K562 (cell line): ENCODE results near the gene KIAA0513. TPM values are rescaled to one million over a fixed set of nuclear protein-coding genes. Genes with fewer than 3 reads are reported as not detected.

Source experiments
- ATAC-seq: fragments of 200-7000 bp; cut with Tn5 transposase; 3 replicates; pipeline ENCODE4 v1.9.1; 2020; ENCODE audit warnings: moderate library complexity
- BruUV-seq: library from RNA; stranded (reverse); fragments of 400-500 nt; replicated peaks from 2 replicates; lab custom pipeline; 2021; lab: Mats Ljungman, UMichigan
- CTCF ChIA-PET: fragments of 300-600 bp; formaldehyde crosslinking; extraction: SDS; loops from one replicate; lab custom pipeline; 2021; ENCODE audit warnings: low intra/inter-chr PET ratio; lab: Yijun Ruan, JAX
- POLR2A ChIA-PET: fragments of 300-600, 350-650 bp; sonication (Branson Sonifier 250); formaldehyde crosslinking; extraction: SDS; loops from one replicate; lab custom pipeline; 2021; ENCODE audit warnings: antibody characterized with exemption, inconsistent platforms; lab: Yijun Ruan, JAX
- DNase-seq, 4 experiments: peaks; one replicate each; pipeline versions ENCODE4 v3.0.0 to v3.0.0-alpha.2; 2011 to 2018; ENCODE audit warnings: low spot score in 3 of 4, mixed read lengths in 3 of 4; ENCODE audit errors: extremely low read depth in 1 of 4
- FAIRE-seq: peaks from 2 replicates; lab custom pipeline; 2011; peaks lifted over from hg19 to GRCh38; lab: Jason Lieb, UNC
- H2AFZ ChIP-seq: 2 replicates; pipeline ENCODE4 v1.6.0; 2011; ENCODE audit warnings: low read depth, low read length, control low read depth, inconsistent platforms
- H3K27ac ChIP-seq: fragments of 200-600 bp; 3 replicates; pipeline ENCODE4 v1.8.0; 2011; ENCODE audit warnings: low read depth, mild to moderate bottlenecking, control low read depth, inconsistent platforms, low read length, moderate library complexity, mixed read lengths; ENCODE audit errors: extremely low read depth
- H3K27me3 ChIP-seq, 2 experiments: fragments of 300-600 bp in 1 of 2; 2 replicates in 1 of 2; 3 replicates in 1 of 2; pipeline versions ENCODE4 v1.6.0 to v1.8.0; 2011; ENCODE audit warnings: inconsistent platforms in 2 of 2, low read length in 2 of 2, mild to moderate bottlenecking in 1 of 2, mixed read lengths in 1 of 2, moderate library complexity in 1 of 2; ENCODE audit not compliant: control insufficient read depth in 2 of 2, insufficient read depth in 2 of 2
- H3K36me3 ChIP-seq: fragments of 300-600 bp; 3 replicates; pipeline ENCODE4 v1.8.0; 2011; ENCODE audit warnings: mild to moderate bottlenecking, low read length, inconsistent platforms; ENCODE audit not compliant: control insufficient read depth, insufficient read depth
- H3K4me1 ChIP-seq, 2 experiments: fragments of 200-600 bp in 1 of 2; replicated peaks in 1 of 2; 2 replicates in 1 of 2; 3 replicates in 1 of 2; pipeline versions ENCODE4 v1.5.1 to v1.8.0; 2011; ENCODE audit warnings: inconsistent platforms in 2 of 2, low read length in 2 of 2, mild to moderate bottlenecking in 1 of 2, mixed read lengths in 1 of 2, moderate library complexity in 1 of 2; ENCODE audit not compliant: control insufficient read depth in 2 of 2, insufficient read depth in 2 of 2
- H3K4me2 ChIP-seq: 2 replicates; pipeline ENCODE4 v1.6.1; 2011; ENCODE audit warnings: low read length, control low read depth, inconsistent platforms, mixed read lengths; ENCODE audit not compliant: insufficient read depth
- H3K4me3 ChIP-seq: fragments of 200-600 bp; sonication (generic), shearing (Covaris generic); 2 replicates; pipeline ENCODE4 v1.5.1; 2016; ENCODE audit warnings: control low read depth, inconsistent platforms
- H3K79me2 ChIP-seq: fragments of 200-600 bp; 3 replicates; pipeline ENCODE4 v1.8.0; 2011; ENCODE audit warnings: low read length, inconsistent platforms; ENCODE audit not compliant: control insufficient read depth, insufficient read depth
- H3K9ac ChIP-seq, 2 experiments: 2 replicates each; pipeline versions ENCODE4 v1.6.0 to v1.6.1; 2011; ENCODE audit warnings: low read depth in 2 of 2, low read length in 2 of 2, control low read depth in 1 of 2, inconsistent platforms in 1 of 2, mild to moderate bottlenecking in 1 of 2, mixed read lengths in 1 of 2; ENCODE audit not compliant: insufficient read depth in 1 of 2
- H3K9me1 ChIP-seq: one replicate; pipeline ENCODE4 v1.6.0; 2011; ENCODE audit warnings: inconsistent platforms, mild to moderate bottlenecking, low read length, moderate library complexity; ENCODE audit not compliant: control insufficient read depth, insufficient read depth
- H3K9me3 ChIP-seq: replicated peaks from 2 replicates; pipeline ENCODE4 v1.5.1; 2011; ENCODE audit warnings: low read depth, low read length, inconsistent platforms; ENCODE audit not compliant: control insufficient read depth, insufficient read depth
- H4K20me1 ChIP-seq: replicated peaks from 2 replicates; pipeline ENCODE4 v1.6.1; 2011; ENCODE audit warnings: low read length, inconsistent platforms, mixed read lengths; ENCODE audit not compliant: control insufficient read depth, insufficient read depth
- CBFA2T3 ChIP-seq: fragments of 450-650 bp; IDR thresholded peaks from 2 replicates; pipeline ENCODE4 v1.6.1; 2017
- MBD1 ChIP-seq: fragments of 250-450 bp; sonication (Bioruptor Pico); IDR thresholded peaks from 2 replicates; pipeline ENCODE4 v1.8.0; 2022; ENCODE audit warnings: inconsistent platforms
- ZNF511 ChIP-seq: sonication (generic); formaldehyde crosslinking; IDR thresholded peaks from 2 replicates; pipeline ENCODE4 v1.8.0; 2022; ENCODE audit warnings: mild to moderate bottlenecking, missing genetic modification reagents
- WGBS: fragments of 100-300 bp; shearing (Covaris generic); methylation state at CpG from one replicate; pipeline ENCODE4 v1.1.6; 2016; ENCODE audit warnings: low coverage, mixed read lengths; ENCODE audit not compliant: insufficient coverage; ENCODE audit errors: missing lambda C conversion rate; 5-methylcytosine and 5-hydroxymethylcytosine counted together
- in situ Hi-C: fragments of 300-500 bp; cut with MboI; formaldehyde crosslinking; loops from 4 replicates; pipeline ENCODE4 v1.15.0; 2018; ENCODE audit warnings: inconsistent platforms, mixed read lengths
- intact Hi-C: fragments of 100-400 bp; cut with micrococcal nuclease; formaldehyde crosslinking; loops from 2 replicates; pipeline ENCODE4 v1.14.2; 2022
- polyA plus RNA-seq, 8 experiments: library from polyadenylated mRNA; depleted of rRNA in 4 of 8; stranded (reverse) in 5 of 8; unstranded in 3 of 8; fragments of >200 nt; fragmentation: Nextera tagmentation in 2 of 8; fragmentation: Illumina TruSeq in 1 of 8; extraction: Ambion mirVana in 2 of 8; extraction: Trizol in 1 of 8; gene quantifications; 2 replicates each; pipeline versions ENCODE4 v1.2.1 to v1.2.3, GENCODE V29; 2011 to 2014; ENCODE audit warnings: inconsistent platforms in 1 of 8, missing spikeins in 1 of 8
- total RNA-seq, 7 experiments: library from RNA; depleted of rRNA in 6 of 7; stranded (reverse); fragments of >200 nt in 6 of 7; fragmentation: Illumina TruSeq in 2 of 7; extraction: Trizol in 2 of 7; gene quantifications; 2 replicates each; pipeline versions ENCODE4 v1.2.1 to v1.2.3, GENCODE V29; 2011 to 2021; ENCODE audit warnings: low replicate concordance in 1 of 7
- TF ChIP-seq, protein P1 (sequence below): fragments of 450-650 bp; IDR thresholded peaks from 2 replicates; pipeline ENCODE4 v1.7.0; 2016; ENCODE audit warnings: borderline replicate concordance

The KIAA0513 gene
- total and polyA plus RNA-seq, 9 of the 15 experiments (the other 6 are each of a cell fraction or from before 2014, with no cell fraction given): 0.18 to 13.7 (median 10.2) TPM

DNA sequence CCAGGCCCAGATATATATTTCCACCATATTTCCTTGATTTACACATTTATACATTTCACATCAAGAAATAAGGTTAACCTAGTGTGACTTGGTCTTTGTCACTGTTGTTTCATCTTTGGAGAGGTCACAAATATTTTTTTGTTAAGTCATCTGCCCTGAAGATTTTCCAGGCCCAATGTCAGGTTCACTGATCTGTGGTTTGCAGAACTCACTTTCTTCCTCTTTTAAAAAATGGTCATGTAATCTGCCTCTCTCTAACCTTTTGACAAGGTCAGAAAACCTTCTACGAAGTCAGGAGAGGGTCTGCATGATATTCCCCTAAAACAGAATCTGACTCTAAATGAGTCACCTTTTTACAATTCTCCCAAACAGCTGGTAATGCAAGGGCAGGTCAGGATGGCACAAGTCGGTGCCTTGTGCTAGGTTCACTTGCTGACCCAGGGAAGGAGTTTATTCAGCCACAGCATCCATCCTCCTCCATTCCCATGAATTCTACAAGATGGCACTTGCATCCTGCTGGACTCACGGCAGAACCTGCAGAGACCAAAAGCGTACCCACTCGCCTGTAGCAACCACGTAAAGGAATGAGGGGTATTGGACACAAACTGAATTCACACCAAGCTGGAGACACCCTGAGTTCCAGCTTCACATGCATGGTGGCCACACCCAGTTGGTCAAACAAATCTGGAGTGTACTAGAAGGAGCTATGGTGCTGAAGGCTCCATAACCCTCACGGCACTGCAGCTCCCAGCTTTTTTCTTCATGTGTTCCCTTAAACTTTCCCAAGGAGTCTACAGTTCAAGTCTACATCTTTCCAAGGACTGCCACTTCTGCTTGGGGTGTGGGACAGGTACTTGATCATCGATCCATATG, 1.6 kb upstream of the KIAA0513 start:
- WGBS: 35% methylated on average over 8 of the region's 8 CpGs
- no peaks in the 10 kb centered on the region for H4K20me1 ChIP-seq
- H3K36me3 ChIP-seq: no peaks in the 10 kb centered on the region
- intact Hi-C loops: loop anchor here (5.0 kb wide), 1 partner anchor 61 kb away; no protein-coding TSS in a partner anchor
- DNase-seq: peak in 1 of 4 experiments; percentile 51
- CTCF ChIA-PET: interaction anchor here (0.7 kb wide), 2 partner anchors 12 to 152 kb away, joined by 3 read pairs; no protein-coding TSS in a partner anchor
- POLR2A ChIA-PET: interaction anchor here (0.6 to 4.5 kb wide), 6 partner anchors 10 to 24 kb away, joined by 3 to 50 read pairs (median 4); partner anchors contain the start of gene ZDHHC7
- no peaks in the 10 kb centered on the region for H3K9me3 ChIP-seq
- no peak overlapping the region for H2AFZ ChIP-seq
- no peak overlapping the region for H3K4me3 ChIP-seq
- peak overlapping the region; percentile 72 for H3K4me2 ChIP-seq
- H3K27ac ChIP-seq: peak overlapping the region; percentile 29; the same call in 1 of the 3 replicates
- no TSS peak for BruUV-seq
- H3K9me1 ChIP-seq: no peaks in the 10 kb centered on the region
- in situ Hi-C loops: no loop called here
- H3K27me3 ChIP-seq: no peaks in the 10 kb centered on the region
- FAIRE-seq: peak; percentile 11
- peak overlapping the region; percentile 33 to 63; a peak in 1 of 4 replicates for H3K9ac ChIP-seq
- ATAC-seq: no peak
- H3K4me1 ChIP-seq: peaks cover 33 to 45% of the 10 kb centered on the region in 2 experiments
- peaks cover 4% of the 10 kb centered on the region; the same call in 2 of the 3 replicates for H3K79me2 ChIP-seq
- TF ChIP-seq MBD1 (CRISPR knock-in tag) (no peak), CBFA2T3 (no peak), ZNF511 (CRISPR knock-in tag) (no peak)
- TF ChIP-seq, protein P1, sequence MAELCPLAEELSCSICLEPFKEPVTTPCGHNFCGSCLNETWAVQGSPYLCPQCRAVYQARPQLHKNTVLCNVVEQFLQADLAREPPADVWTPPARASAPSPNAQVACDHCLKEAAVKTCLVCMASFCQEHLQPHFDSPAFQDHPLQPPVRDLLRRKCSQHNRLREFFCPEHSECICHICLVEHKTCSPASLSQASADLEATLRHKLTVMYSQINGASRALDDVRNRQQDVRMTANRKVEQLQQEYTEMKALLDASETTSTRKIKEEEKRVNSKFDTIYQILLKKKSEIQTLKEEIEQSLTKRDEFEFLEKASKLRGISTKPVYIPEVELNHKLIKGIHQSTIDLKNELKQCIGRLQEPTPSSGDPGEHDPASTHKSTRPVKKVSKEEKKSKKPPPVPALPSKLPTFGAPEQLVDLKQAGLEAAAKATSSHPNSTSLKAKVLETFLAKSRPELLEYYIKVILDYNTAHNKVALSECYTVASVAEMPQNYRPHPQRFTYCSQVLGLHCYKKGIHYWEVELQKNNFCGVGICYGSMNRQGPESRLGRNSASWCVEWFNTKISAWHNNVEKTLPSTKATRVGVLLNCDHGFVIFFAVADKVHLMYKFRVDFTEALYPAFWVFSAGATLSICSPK: no peak
